Measurements from ENCODE around the gene CTPS1.

The CTPS1 gene

DNA sequence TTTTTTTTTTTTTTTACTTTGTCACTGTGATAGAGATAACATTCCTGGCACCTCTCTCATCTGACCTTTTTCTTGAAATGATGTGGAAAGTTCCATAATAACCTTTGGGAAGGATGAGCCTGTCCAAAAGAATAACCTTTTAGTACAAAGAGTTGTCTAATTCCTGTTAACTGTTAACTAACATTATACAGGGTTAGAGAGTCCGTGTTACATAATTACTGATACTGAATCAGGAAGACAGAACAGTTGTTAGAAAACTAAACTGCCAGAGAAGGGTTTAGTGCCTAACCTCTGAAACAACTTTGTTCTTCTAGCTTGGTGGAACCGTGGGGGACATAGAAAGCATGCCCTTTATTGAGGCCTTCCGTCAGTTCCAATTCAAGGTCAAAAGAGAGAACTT, 8.8 kb downstream of the CTPS1 start:
- no peak overlapping the region for H3K4me3 ChIP-seq (ENCODE audit: insufficient read depth in 1 of 2, low read depth in 1 of 2, low read length in 2 of 2)
- no peak overlapping the region for H2BK5ac ChIP-seq (ENCODE audit: low read depth, low read length, poor library complexity, severe bottlenecking)
- H3K9me3 ChIP-seq (ENCODE audit: control insufficient read depth, low read length), result no peaks in the 10 kb centered on the region
- peaks cover 24 to 84% of the 10 kb centered on the region in 2 experiments for H3K36me3 ChIP-seq (ENCODE audit: control insufficient read depth in 1 of 2, insufficient read depth in 2 of 2, low read depth in 1 of 2, low read length in 2 of 2)
- H3K4me2 ChIP-seq (ENCODE audit: low read length, poor library complexity, severe bottlenecking), result no peak overlapping the region
- 93% methylated on average over 3 of the region's 3 CpGs for WGBS
- peaks cover 19% of the 10 kb centered on the region for H3K4me1 ChIP-seq (ENCODE audit: control insufficient read depth, insufficient read depth, low read depth, low read length)
- no peak overlapping the region for H2AFZ ChIP-seq (ENCODE audit: low read depth, low read length)
- H2BK12ac ChIP-seq (ENCODE audit: low read length in 2 of 2), result no peak overlapping the region
- no peak overlapping the region for H2AK5ac ChIP-seq (ENCODE audit: low read length, severe bottlenecking)
- H3K23ac ChIP-seq (ENCODE audit: low read length in 2 of 2), result no peak overlapping the region
- H2BK120ac ChIP-seq (ENCODE audit: low read depth, low read length), result no peak overlapping the region
- H4K8ac ChIP-seq (ENCODE audit: low read length), result no peak overlapping the region
- no peaks in the 10 kb centered on the region for H3K27me3 ChIP-seq (ENCODE audit: control insufficient read depth in 1 of 2, insufficient read depth in 1 of 2, low read length in 2 of 2)
- DNase-seq, result no peak
- no peak overlapping the region for H4K91ac ChIP-seq (ENCODE audit: low read length)
- no peak overlapping the region for H3K9ac ChIP-seq (ENCODE audit: low read length)
- no peak overlapping the region for H3K4ac ChIP-seq (ENCODE audit: low read depth in 1 of 2, low read length in 2 of 2)
- peaks cover 30% of the 10 kb centered on the region for H3K79me1 ChIP-seq (replicated peaks; ENCODE audit: low read length, poor library complexity, severe bottlenecking)
- H3K14ac ChIP-seq (ENCODE audit: low read length in 2 of 2), result no peak overlapping the region
- H3K27ac ChIP-seq (ENCODE audit: low read length, poor library complexity, severe bottlenecking), result no peak overlapping the region
- no peak overlapping the region for H2BK15ac ChIP-seq (ENCODE audit: low read depth, poor library complexity, severe bottlenecking)
- no peak overlapping the region for H3K18ac ChIP-seq (ENCODE audit: low read depth in 1 of 2, low read length in 2 of 2)

DNA sequence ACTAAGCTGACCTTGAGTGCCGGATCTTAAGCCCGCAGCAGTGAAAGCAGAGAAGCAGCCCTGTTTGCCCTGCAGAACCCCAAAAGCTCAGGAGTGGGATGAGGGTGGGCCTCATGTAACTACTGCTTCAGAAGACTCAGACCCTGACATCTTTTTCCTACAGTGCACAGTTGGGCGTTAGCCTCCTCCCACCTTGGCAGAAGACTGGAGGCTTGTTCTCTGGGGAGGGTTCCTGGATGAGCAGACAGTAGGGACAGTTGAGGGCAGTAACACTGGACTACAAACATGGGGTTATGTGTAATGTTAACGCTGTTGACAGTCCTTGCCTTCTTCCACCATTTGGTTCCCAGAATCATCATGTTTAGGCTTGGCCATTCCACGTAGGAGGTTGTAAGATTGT, 9.6 kb downstream of the CTPS1 start:
- Histone ChIP-seq H3K23ac (ENCODE audit: low read length in 2 of 2) (no peak overlapping the region), H4K8ac (ENCODE audit: low read length) (no peak overlapping the region), H2AFZ (ENCODE audit: low read depth, low read length) (no peak overlapping the region), H3K14ac (ENCODE audit: low read length in 2 of 2) (no peak overlapping the region), H3K36me3 (ENCODE audit: control insufficient read depth in 1 of 2, insufficient read depth in 2 of 2, low read depth in 1 of 2, low read length in 2 of 2) (peaks cover 25 to 90% of the 10 kb centered on the region in 2 experiments), H2AK5ac (ENCODE audit: low read length, severe bottlenecking) (no peak overlapping the region), H3K79me1 (replicated peaks; ENCODE audit: low read length, poor library complexity, severe bottlenecking) (peaks cover 29% of the 10 kb centered on the region), H2BK15ac (ENCODE audit: low read depth, poor library complexity, severe bottlenecking) (no peak overlapping the region), H3K9ac (ENCODE audit: low read length) (no peak overlapping the region), H2BK120ac (ENCODE audit: low read depth, low read length) (no peak overlapping the region), H3K9me3 (ENCODE audit: control insufficient read depth, low read length) (no peaks in the 10 kb centered on the region), H3K18ac (ENCODE audit: low read depth in 1 of 2, low read length in 2 of 2) (no peak overlapping the region), H3K4me3 (ENCODE audit: insufficient read depth in 1 of 2, low read depth in 1 of 2, low read length in 2 of 2) (no peak overlapping the region), H3K4ac (ENCODE audit: low read depth in 1 of 2, low read length in 2 of 2) (no peak overlapping the region), H2BK5ac (ENCODE audit: low read depth, low read length, poor library complexity, severe bottlenecking) (no peak overlapping the region), H3K27me3 (ENCODE audit: control insufficient read depth in 1 of 2, insufficient read depth in 1 of 2, low read length in 2 of 2) (no peaks in the 10 kb centered on the region), H3K27ac (ENCODE audit: low read length, poor library complexity, severe bottlenecking) (no peak overlapping the region), H4K91ac (ENCODE audit: low read length) (no peak overlapping the region), H3K4me1 (ENCODE audit: control insufficient read depth, insufficient read depth, low read depth, low read length) (peaks cover 17% of the 10 kb centered on the region), H2BK12ac (ENCODE audit: low read length in 2 of 2) (no peak overlapping the region), H3K4me2 (ENCODE audit: low read length, poor library complexity, severe bottlenecking) (no peak overlapping the region)
- DNase-seq, result no peak
- WGBS, result 100% methylated on average over 5 of the region's 5 CpGs

DNA sequence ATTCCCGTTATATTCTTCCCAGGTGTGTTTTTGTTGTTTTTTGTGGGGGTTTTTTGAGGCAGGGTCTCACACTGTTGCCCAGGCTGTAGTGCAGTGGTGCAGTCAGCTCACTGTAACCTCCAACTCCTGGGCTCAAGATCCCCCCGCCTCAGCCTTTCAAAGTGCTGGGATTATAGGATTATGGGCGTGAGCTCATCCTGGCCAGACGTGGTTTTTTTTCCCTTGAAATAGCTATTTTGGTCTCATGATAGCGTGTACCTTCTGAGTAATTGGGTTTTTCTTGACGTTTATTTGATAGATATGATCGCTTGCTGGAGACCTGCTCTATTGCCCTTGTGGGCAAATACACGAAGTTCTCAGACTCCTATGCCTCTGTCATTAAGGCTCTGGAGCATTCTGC, 17.6 kb downstream of the CTPS1 start:
- Histone ChIP-seq H3K27ac (ENCODE audit: low read length, poor library complexity, severe bottlenecking) (no peak overlapping the region), H3K9ac (ENCODE audit: low read length) (no peak overlapping the region), H3K4me3 (ENCODE audit: insufficient read depth in 1 of 2, low read depth in 1 of 2, low read length in 2 of 2) (no peak overlapping the region), H2BK120ac (ENCODE audit: low read depth, low read length) (no peak overlapping the region), H2BK12ac (ENCODE audit: low read length in 2 of 2) (no peak overlapping the region), H3K23ac (ENCODE audit: low read length in 2 of 2) (no peak overlapping the region), H4K91ac (ENCODE audit: low read length) (no peak overlapping the region), H2BK5ac (ENCODE audit: low read depth, low read length, poor library complexity, severe bottlenecking) (no peak overlapping the region), H2AK5ac (ENCODE audit: low read length, severe bottlenecking) (no peak overlapping the region), H2BK15ac (ENCODE audit: low read depth, poor library complexity, severe bottlenecking) (no peak overlapping the region), H4K8ac (ENCODE audit: low read length) (no peak overlapping the region), H3K27me3 (ENCODE audit: control insufficient read depth in 1 of 2, insufficient read depth in 1 of 2, low read length in 2 of 2) (no peaks in the 10 kb centered on the region), H3K79me1 (replicated peaks; ENCODE audit: low read length, poor library complexity, severe bottlenecking) (peaks cover 25% of the 10 kb centered on the region), H3K4ac (ENCODE audit: low read depth in 1 of 2, low read length in 2 of 2) (no peak overlapping the region), H3K14ac (ENCODE audit: low read length in 2 of 2) (no peak overlapping the region), H3K9me3 (ENCODE audit: control insufficient read depth, low read length) (no peaks in the 10 kb centered on the region), H3K4me1 (ENCODE audit: control insufficient read depth, insufficient read depth, low read depth, low read length) (peaks cover 5% of the 10 kb centered on the region), H3K18ac (ENCODE audit: low read depth in 1 of 2, low read length in 2 of 2) (no peak overlapping the region), H3K4me2 (ENCODE audit: low read length, poor library complexity, severe bottlenecking) (no peak overlapping the region), H3K36me3 (ENCODE audit: control insufficient read depth in 1 of 2, insufficient read depth in 2 of 2, low read depth in 1 of 2, low read length in 2 of 2) (peaks cover 38 to 86% of the 10 kb centered on the region in 2 experiments), H2AFZ (ENCODE audit: low read depth, low read length) (no peak overlapping the region)
- WGBS, result 92% methylated on average over 8 of the region's 8 CpGs
- DNase-seq, result no peak

DNA sequence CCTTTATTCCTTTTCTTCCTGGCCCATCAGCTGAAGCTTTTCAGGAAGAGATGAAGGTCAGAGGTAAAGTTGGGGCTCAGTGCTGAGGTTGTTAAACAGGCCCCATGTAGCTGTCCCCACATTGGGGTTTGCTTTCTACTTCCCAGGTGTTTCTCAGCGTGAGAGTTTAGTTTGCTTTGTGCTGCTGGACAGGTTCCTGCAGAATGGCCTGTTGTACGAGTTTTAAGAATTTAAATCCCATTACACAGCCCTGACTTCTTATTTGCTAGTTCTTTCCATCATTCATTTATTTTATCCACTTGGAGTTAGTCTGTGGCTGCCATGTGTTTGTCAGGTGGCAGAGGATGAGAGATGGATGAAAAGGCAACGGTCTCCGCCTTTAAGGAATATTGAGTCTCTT, 19.2 kb downstream of the CTPS1 start:
- WGBS, result 100% methylated on average over 2 of the region's 4 CpGs

More for the DNA sequence above, 19.2 kb downstream of the CTPS1 start:
- no peak for DNase-seq
- Histone ChIP-seq H2BK15ac (ENCODE audit: low read depth, poor library complexity, severe bottlenecking) (no peak overlapping the region), H3K36me3 (ENCODE audit: control insufficient read depth in 1 of 2, insufficient read depth in 2 of 2, low read depth in 1 of 2, low read length in 2 of 2) (peaks cover 35 to 87% of the 10 kb centered on the region in 2 experiments), H2BK120ac (ENCODE audit: low read depth, low read length) (no peak overlapping the region), H3K4me2 (ENCODE audit: low read length, poor library complexity, severe bottlenecking) (no peak overlapping the region), H3K4ac (ENCODE audit: low read depth in 1 of 2, low read length in 2 of 2) (no peak overlapping the region), H3K4me3 (ENCODE audit: insufficient read depth in 1 of 2, low read depth in 1 of 2, low read length in 2 of 2) (no peak overlapping the region), H2AK5ac (ENCODE audit: low read length, severe bottlenecking) (no peak overlapping the region), H4K8ac (ENCODE audit: low read length) (no peak overlapping the region), H3K9me3 (ENCODE audit: control insufficient read depth, low read length) (no peaks in the 10 kb centered on the region), H3K27me3 (ENCODE audit: control insufficient read depth in 1 of 2, insufficient read depth in 1 of 2, low read length in 2 of 2) (no peaks in the 10 kb centered on the region), H3K9ac (ENCODE audit: low read length) (no peak overlapping the region), H4K91ac (ENCODE audit: low read length) (no peak overlapping the region), H3K27ac (ENCODE audit: low read length, poor library complexity, severe bottlenecking) (no peak overlapping the region), H3K23ac (ENCODE audit: low read length in 2 of 2) (no peak overlapping the region), H3K79me1 (replicated peaks; ENCODE audit: low read length, poor library complexity, severe bottlenecking) (peaks cover 20% of the 10 kb centered on the region), H2BK5ac (ENCODE audit: low read depth, low read length, poor library complexity, severe bottlenecking) (no peak overlapping the region), H2BK12ac (ENCODE audit: low read length in 2 of 2) (no peak overlapping the region), H2AFZ (ENCODE audit: low read depth, low read length) (no peak overlapping the region), H3K18ac (ENCODE audit: low read depth in 1 of 2, low read length in 2 of 2) (no peak overlapping the region), H3K4me1 (ENCODE audit: control insufficient read depth, insufficient read depth, low read depth, low read length) (peaks cover 8% of the 10 kb centered on the region), H3K14ac (ENCODE audit: low read length in 2 of 2) (no peak overlapping the region)

Measured in mesenchymal stem cell (in vitro differentiated cells and primary cell).